HG03439 (cell line): ENCODE data around the gene PIMREG.

Source experiments
- ATAC-seq: cut with Tn5 transposase; IDR thresholded peaks from one replicate; pipeline ENCODE4 v1.9.1; 2021; ENCODE audit warnings: mild to moderate bottlenecking, moderate library complexity; ENCODE audit not compliant: unreplicated experiment

The PIMREG gene

GRCh38 chr17:6437466-6437865, 6.8 kb upstream of the PIMREG start:
- no peak for ATAC-seq

GRCh38 chr17:6437956-6438355, 6.3 kb upstream of the PIMREG start:
- no peak for ATAC-seq

- ATAC-seq: no peak
These were observed 4.3 kb upstream of the PIMREG start for GRCh38 chr17:6439951-6440350.

- ATAC-seq: no peak
These were observed 1.5 kb upstream of the PIMREG start for GRCh38 chr17:6442775-6443174.

- ATAC-seq: no peak
These were observed 498 bp downstream of the PIMREG start for GRCh38 chr17:6444571-6445335.

- ATAC-seq: no peak
These were observed 2.4 kb downstream of the PIMREG start for GRCh38 chr17:6446516-6447100.

- no peak for ATAC-seq
These were observed 4.2 kb downstream of the PIMREG start for GRCh38 chr17:6448473-6448872.

GRCh38 chr17:6449307-6449706, 5.1 kb downstream of the PIMREG start:
- no peak for ATAC-seq

- no peak for ATAC-seq
These were observed 6.9 kb downstream of the PIMREG start for GRCh38 chr17:6450926-6451832.

- ATAC-seq: no peak
These were observed 8.4 kb downstream of the PIMREG start for GRCh38 chr17:6452471-6453266.

- ATAC-seq: no peak
These were observed 9.2 kb downstream of the PIMREG start for GRCh38 chr17:6453279-6454024.

GRCh38 chr17:6454495-6455320, 10.5 kb downstream of the PIMREG start:
- ATAC-seq: no peak

GRCh38 chr17:6455321-6455705, 11.1 kb downstream of the PIMREG start:
- ATAC-seq: no peak

GRCh38 chr17:6456321-6456720, 12.1 kb downstream of the PIMREG start:
- no peak for ATAC-seq

GRCh38 chr17:6456914-6457687, 12.8 kb downstream of the PIMREG start:
- ATAC-seq: no peak

GRCh38 chr17:6457688-6458459, 13.6 kb downstream of the PIMREG start:
- no peak for ATAC-seq

- ATAC-seq: no peak
These were observed 14.2 kb downstream of the PIMREG start for GRCh38 chr17:6458460-6458950.
